NCI-H226 (cell line): ENCODE results near the gene RETREG1.
A peak's percentile ranks its signal among the peaks of the same experiment; 100 is the strongest.
"Not testable (repeated sequence)": the region's sequence is repeated elsewhere in the genome, so short reads cannot be mapped to it uniquely, and the experiment has no call there.

Experiments
- DNase-seq: peaks from one replicate; pipeline ENCODE4 v3.0.0-alpha.2; 2015

RETREG1 gene

DNA sequence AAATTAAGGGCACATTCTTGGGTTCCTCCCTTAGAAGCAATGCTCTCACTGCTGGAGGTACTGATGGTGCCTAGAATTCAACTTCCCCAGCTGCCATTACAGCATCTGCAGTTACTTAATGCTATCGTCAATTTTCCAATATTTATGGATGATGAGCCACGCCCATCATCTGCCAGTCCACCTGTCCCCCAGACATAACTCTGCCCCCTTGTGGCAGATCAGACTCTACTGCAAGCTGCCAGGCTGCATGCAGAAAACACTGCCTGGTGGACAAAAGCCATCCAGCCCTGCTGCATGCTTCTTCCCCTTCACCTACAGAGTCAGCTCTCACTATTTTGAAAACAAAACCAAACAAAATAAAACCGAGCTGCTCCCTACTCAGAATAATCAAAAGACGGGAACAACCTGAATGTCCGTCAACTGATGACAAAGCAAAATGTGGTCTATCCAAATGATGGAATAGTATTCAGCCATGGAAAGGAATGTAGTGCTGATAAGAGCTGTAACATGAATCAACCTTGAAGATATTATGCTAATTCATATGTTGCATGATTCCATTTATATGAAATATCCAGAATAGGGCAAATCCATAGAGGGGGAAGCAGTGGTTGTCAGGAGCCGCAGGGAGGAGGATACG lies 66.4 kb downstream of the RETREG1 start:
- DNase-seq = peak; percentile 47

DNA sequence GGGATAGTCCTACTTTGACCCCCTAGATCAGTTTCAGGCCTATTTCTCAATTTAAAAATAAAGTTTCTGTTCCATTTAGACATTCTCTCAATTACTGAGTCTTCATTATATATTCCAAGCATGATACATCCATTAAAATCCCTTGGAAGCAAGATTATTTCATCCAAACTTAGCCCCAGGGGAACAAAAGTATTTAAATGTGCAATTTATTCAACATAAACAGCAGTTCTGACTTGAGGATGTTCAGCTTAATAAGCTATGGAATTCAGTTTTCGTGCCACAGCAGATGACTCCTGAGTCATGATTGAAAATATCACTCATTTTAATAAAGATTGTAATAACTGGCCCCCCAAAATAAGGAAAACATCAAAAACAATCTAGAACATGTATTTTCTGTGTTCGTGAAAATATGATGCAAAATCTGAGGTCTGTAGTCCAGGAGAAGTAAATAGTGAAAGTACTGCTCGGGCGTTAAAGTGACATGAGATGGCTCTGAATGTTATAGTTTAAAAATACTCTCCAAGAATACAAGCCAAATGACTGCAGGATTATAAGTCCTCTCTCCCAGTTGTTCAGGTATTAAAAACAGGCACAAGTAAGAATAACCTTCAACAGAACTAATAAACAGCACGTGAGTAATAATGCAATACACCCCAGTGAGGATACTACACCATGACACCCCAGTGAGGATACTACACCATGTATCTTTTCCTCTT lies 67.1 kb downstream of the RETREG1 start:
- no peak for DNase-seq

DNA sequence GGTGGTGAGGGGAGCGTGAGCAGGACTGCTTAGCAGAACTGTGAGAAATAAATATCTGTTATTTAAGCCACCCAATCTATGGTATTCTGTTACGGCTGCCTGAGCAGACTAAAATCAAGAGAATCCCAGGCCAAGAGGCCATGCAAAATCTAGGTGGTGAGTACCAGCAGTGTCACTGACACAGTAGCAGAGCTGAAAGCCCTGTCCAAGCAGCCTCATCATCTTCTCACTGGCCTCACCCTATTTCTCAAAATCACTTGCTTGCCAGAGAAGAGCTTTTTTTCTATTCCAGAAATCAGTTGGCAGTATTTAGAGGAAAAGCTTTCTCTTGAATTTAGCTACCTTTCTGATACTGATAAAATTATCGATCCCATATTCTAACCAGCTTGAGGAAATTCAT lies 68.0 kb downstream of the RETREG1 start:
- no peak for DNase-seq

DNA sequence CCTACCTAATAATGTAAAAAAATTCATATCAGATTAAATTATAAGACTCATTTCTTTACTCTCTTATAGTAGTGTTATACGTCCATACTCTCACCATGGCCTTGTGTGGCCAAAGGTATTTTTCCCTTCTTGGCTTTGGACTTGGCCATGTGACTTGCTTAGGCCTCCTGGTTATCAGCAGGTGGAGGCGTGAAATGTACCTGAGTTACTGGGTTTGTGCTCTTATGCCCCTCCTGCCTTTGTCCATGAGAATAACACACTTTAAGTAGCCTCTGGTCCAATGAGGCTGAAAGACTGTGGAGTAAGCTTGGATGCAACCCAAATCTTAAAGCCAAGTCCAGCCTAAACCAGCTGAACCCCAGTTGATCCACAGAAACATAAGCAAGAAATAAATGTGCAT lies 68.7 kb downstream of the RETREG1 start:
- no peak for DNase-seq

DNA sequence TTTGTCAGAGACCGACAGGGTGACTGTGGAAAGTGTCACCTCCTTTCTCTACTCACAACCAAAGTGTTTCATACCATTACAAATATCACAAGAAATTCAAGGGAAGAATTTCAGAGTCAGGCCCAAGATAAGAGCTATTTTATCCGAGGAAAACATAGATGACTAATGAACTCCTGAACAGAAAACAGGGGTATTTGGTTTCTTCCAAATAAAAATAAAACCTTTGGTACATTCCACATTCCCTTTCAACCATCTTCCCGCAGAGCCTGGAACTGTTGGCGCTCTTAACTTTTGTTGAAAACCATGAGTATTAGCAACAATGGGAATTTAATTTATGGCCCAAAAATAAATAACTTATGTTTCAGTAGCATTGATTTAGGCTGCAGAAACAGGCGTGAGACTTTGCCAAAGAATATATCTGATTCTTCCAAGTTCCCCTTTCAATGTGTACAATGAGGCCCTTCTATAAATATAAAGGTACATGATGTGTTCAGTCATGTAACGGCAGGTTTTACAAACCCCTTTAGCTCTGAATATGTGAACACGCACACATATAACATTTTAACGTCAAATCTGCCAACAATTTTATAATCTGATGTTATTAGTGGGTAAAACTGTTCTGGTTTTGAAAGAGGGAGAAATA lies 69.5 kb downstream of the RETREG1 start:
- DNase-seq = no peak

DNA sequence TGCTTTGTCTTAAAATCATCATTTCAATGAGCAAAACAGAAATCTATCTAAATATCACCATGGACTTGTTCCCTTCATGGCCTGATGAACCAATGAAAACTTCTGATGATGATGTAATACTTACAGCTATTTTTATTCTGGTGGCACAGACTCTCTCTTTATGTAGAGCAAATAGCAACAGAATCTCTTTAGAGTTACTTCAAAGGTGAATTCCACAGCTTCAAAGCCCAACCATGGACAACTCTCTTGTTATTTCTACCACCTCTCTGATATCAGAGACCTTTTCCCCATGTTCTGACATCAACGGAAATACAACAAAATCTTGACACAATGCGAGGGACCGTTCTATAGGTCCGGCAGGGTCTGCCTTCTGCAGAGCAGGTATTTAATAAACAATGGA lies 70.1 kb downstream of the RETREG1 start:
- no peak for DNase-seq

DNA sequence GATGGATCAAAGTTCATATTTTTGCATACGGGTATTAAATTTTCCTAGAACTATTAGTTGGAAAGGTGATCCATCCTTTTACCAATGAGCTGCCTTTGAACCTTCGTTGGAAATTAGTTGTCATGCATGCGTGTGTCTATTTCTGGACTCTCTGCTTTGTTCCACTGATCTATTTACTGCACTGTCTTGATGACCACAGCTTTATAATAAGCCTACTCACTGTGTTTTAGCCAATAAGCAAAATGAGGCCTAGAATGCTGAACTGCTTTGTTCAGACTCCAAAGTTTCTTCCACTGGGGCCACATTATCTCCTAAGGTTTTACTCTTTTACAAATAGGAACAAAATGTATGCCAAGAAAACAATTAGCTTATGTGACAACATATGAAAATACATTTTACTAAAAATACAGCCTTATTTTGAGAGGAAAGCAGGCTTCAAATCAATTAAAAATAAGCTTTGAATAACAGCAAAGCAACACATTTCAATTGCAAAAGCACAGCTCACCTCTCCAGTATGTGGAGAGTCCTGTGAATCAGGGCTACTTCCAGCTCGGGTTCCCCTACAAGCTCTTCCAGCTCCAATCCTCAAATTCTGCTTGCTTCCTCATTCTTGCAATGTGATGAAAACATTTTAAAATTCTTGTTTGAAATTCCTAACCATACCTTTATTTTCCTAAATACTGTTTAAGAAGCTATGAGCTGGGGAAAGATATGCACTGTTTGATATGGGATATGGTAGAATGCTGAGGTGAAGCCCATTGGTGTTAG lies 72.0 kb downstream of the RETREG1 start:
- no peak for DNase-seq

DNA sequence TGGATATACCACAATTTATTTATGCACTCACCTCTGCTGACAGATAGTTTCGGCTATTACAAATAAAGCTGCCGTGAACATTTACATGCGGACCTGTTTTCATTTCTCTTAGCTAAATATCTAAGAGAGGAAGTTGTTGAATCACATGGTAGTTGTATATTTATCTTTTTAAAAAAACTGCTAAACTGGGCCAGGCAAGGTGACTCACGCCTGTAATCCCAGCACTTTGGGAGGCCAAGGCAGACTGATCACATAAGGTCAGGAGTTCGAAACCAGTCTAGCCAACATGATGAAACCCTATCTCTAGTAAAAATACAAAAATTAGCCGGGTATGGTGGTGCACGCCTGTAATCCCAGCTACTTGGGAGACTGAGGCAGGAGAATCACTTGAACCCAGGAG lies 73.6 kb downstream of the RETREG1 start:
- not testable (repeated sequence) for DNase-seq

DNA sequence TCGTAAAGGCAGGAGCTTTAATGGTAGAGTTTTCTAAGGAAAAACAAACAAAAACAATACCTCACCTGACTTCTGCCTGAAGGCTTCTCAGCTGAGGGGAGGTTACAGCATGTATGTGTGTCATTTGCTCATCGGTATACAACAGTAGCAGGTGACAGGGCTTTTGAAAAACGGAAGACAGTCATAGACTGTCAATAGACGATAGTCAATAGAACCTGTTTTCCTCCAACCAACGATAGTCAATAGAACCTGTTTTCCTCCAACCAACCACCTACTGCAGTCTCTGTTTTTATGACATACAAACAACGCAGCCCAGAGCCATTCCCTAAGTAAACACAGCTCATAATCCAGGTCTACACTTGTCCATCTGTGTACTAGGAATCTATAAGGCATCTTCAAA lies 74.6 kb downstream of the RETREG1 start:
- DNase-seq = no peak

DNA sequence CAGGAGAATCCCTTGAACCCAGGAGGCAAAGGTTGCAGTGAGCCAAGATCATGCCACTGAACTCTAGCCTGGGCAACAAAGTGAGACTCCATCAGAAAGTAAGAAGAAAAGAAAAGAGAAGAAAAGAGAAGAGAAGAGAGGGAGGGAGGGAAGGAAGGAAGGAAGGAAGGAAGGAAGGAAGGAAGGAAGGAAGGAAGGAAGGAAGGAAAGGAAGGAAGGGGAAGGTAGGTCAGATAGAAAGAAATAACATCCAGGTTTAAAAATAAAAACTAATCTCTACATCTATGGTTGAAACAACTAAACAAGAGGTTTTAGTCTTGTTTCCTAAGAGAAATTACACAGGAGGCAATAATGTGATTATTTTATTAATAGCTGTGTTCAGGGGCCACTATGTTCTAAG lies 75.2 kb downstream of the RETREG1 start:
- not testable (repeated sequence) for DNase-seq

DNA sequence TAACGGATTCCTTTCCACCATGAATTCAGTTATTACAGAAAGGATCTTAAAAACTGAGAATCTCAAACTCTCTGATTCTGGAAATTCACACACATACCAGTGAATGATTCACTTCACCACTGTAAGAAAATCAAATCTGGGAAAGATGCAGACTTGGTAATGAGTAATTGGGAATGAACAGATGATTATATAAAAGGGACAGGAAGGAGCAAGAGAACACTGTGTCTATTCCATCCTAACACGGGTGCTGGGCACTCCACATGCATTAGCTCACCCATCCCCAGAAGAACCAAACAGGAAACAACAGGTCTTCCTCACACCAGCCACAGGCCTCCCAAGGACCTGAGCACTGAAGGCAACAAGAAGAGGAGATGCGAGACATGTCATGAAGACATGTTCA lies 76.4 kb downstream of the RETREG1 start:
- peak; percentile 37 for DNase-seq

DNA sequence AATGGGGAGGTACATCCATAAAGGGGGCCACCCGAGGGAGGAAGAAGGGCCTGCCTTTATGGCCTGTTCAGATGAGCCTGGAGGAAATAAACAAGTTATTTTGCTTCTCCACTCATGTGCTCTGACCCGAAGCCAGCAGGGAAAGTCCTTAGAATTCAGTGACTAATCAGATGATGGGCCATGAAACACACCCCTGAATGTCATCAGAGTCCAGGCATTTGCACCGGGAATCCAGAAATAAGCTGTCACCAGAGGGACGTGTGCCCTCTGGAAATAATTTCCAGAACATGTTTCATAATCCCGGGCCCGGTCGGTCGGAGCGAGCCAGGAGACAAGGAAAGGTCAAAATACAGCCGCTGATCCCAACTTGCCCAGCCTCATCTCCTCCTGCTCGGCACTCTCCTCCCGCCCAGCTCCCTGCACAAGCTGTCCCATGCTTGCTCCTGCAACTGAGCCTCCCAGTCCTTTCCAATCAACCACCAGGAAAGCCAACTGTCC lies 77.6 kb downstream of the RETREG1 start:
- no peak for DNase-seq

DNA sequence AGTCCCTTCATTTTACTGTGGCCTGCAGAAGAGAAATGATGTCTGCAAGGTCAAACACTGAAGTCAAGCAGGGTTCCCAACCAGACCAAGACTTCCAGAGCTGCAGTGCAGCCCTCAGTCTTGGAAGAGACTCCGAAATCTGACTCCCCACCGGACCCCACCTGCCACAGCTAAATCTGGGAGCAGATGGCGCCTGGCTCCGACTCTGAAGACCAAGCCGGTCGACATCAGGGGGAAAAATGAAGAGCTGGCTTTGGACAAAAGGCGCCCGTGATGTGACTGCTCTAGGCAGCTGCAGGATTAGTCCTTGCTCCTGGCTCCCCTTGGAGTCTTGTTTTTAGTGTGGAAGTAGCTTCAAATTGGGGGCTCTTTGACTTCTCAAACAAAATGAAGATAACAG lies 78.8 kb downstream of the RETREG1 start:
- no peak for DNase-seq

DNA sequence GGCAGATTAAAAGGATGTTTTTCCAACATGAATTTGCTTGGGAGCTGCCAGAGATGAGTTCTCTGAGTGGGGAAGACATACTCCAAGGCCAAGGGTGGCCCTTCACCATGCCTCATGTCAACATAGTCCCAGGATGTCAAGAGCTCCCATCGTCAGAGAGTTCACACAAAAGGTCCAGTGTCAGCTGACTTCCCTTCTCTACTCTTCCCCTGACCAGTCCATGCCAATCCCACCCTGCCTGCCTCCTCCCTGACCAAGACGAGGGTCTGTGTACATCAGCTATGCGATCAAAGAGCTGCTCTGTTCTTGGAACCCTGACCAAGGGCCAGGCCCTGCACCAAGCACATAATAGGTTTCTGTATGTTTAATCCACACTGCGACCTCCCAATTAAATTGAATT lies 80.0 kb downstream of the RETREG1 start:
- no peak for DNase-seq

DNA sequence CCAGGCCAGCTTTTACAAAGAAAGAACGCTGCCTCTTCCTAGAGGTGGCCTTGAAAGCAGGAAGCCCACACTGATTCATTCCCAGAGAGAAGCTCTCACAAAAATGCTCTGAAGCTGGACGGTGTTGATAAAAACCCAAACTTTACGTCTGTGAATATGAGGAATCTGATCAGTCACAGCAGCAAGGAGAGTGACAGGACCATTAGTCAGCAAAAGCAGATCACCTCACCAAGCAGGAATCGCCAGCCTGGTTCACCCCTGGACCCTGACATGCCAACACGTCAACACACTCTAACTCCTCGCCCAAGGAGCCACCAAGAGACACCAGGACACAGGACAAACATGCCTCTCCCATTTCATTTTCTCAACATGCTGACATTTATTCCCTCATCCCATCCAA lies 80.6 kb downstream of the RETREG1 start:
- no peak for DNase-seq

DNA sequence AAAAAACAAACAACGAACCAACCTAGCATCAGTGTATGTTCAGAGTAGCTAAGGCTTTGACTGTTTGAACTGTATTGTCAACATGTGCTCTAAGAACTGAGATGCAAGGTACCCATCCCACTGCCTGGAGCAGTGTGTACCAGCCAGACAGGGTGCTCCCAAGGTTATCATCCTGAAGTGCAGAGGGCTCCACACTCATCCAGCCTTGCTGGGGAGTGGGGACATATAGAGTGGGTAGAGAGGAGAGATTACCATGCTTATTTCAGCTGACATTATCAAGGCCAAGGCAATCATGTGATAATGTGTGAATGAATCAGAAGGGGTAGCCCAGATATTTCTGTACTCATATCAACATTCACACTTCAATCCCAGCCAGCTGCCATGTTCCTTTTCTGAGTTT lies 82.5 kb downstream of the RETREG1 start:
- DNase-seq = no peak

DNA sequence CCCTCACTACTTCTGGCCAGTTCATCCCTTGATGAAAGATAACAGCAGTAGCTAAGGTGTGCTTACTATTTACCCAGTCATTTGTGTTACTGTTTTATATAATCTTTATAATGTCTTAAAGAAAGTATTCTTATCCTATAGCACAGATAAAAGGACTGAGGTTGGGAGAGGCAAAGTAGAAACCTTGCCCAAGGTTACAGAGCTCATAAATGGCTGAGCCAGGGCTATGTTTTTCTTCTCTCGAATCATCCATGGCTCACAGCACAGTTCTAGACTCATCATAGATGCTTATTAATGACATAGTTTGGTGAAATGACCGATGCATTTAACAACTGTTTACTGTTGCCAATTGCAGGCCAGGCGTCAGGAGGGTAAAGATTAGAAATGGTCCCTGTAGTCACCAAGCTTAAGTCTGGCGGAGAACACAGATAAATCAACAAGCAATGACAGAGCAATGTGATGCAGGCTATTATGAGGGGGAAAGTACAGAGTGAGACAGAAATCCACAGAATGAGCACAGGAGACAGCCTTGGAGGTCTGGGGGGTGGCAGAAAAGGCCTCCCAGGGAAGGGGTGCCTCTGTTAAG lies 85.6 kb downstream of the RETREG1 start:
- DNase-seq = no peak

DNA sequence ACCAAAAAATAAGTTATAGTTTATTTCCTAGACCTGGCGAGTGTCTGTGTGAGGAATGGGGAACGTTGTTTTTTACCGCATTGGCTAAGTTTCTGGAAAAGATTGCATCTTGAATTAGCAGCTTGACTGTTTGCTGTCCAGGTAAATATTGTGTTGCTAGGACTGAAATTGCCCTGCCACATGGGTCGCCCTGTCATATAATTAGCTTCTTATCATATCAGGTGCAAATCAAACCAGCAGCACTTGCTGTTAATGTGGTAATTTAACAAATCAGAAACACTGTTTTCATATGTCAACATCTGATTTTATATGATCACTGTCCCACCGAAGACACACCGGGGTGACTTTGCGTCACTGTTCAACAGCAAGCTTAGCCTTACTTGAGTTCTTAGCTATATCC lies 87.5 kb downstream of the RETREG1 start:
- no peak for DNase-seq

DNA sequence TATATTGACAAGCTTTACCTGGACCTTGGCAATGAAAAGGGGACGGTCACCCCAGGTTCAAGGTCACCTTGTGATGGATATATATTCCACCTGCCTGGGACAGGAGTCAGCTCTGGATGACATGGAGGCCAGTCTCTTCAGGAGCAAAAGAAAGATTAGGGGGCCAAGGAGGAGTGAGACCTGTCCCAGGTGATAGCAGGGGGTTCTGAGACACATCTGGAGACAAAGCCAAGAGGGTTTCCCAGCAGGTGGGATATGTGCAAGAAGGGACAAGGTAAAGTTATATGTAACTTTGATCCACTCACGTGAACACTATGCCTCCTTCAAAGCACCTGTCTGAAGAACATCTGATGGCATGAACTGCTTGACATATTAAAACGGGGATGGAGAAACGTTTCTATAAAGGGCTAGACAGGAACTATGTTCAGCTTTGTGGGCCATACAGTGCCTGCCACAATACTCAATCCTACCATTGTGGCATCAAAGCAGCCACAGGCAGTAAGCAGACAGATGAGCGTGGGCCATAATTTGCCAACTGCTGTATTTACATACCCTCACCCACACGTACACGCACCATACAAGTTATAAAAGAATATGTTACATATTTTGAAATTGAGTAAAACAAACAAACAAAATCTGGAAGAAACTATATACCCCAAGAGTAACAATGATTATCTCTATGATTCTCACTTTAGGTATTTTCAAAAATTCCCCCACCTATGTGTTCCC lies 88.3 kb downstream of the RETREG1 start:
- DNase-seq = no peak

DNA sequence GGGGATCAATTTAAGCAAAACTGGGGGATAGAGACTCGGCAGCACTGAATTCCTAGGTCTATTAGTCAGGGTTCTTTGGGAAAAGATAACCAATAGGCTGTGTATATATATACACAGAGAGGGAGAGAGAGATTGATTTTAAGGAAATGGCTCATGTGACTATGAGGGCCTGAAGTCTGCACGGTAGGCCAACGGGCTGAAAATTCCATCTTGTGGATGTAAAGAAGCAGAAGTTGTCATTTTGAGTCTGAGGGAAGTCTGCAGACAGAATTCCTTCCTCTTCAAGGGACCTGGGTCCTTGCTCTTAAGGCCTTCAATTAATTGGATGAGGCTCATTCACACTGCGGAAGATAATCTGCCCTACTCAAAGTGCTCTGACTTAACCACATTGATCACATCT lies 91.1 kb downstream of the RETREG1 start:
- DNase-seq = no peak

DNA sequence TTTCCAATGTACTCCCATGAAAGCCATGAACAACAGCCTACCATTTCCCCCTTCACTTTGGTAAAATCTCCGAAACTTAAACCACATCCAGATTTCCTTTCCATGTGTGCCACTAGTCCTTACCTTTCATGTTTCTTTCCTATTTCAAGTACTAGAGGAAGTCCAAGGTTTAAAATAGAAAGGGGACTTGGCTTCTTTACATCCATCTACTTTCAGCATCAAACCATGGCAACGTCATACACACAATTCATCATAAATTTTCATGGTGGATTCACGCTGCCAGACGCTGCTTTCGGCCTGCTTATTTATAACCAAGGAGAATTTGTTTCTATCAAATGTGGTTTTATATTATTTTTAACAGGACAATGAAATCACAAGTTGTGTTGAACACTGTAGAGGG lies 92.5 kb downstream of the RETREG1 start:
- no peak for DNase-seq
